WTC11 (cell line): Measurements from ENCODE around the gene MAST4. TPM values are rescaled to one million over a fixed set of nuclear protein-coding genes. Genes with fewer than 3 reads are reported as not detected.

ENCODE experiments used
- ATAC-seq: fragments of 200-7000 bp; cut with Tn5 transposase; 2 replicates; pipeline ENCODE4 v1.10.0; 2021; ENCODE audit warnings: mild to moderate bottlenecking, moderate library complexity
- CTCF ChIA-PET: fragments of 300-600 bp; sonication (Branson Sonifier 250); formaldehyde crosslinking; loops from one replicate; lab custom pipeline; 2021; ENCODE audit warnings: antibody characterized with exemption; lab: Charles Lee
- POLR2A ChIA-PET: fragments of 350-600 bp; sonication (Branson Sonifier 250); formaldehyde crosslinking; loops from one replicate; lab custom pipeline; 2021; ENCODE audit warnings: antibody characterized with exemption; lab: Charles Lee
- DNase-seq: peaks from one replicate; pipeline ENCODE4 v3.0.0; 2021; ENCODE audit warnings: low spot score
- H3K27ac Mint-ChIP-seq: 2 replicates; pipeline ENCODE4 v1.8.0; 2021; ENCODE audit warnings: mixed read lengths
- H3K27me3 Mint-ChIP-seq: 2 replicates; pipeline ENCODE4 v1.8.0; 2021; ENCODE audit warnings: low read depth, mild to moderate bottlenecking, moderate library complexity, mixed read lengths
- H3K36me3 Mint-ChIP-seq: 2 replicates; pipeline ENCODE4 v1.8.0; 2021; ENCODE audit warnings: mixed read lengths
- H3K4me1 Mint-ChIP-seq: 2 replicates; pipeline ENCODE4 v1.8.0; 2022; ENCODE audit warnings: mixed read lengths
- H3K4me3 Mint-ChIP-seq: 2 replicates; pipeline ENCODE4 v1.8.0; 2021; ENCODE audit warnings: mild to moderate bottlenecking, moderate library complexity, mixed read lengths
- H3K9me3 Mint-ChIP-seq: 2 replicates; pipeline ENCODE4 v1.8.0; 2021; ENCODE audit warnings: mixed read lengths
- ARID4B ChIP-seq: sonication (generic); formaldehyde crosslinking; IDR thresholded peaks from 2 replicates; pipeline ENCODE4 v1.8.0; 2023; ENCODE audit warnings: missing genetic modification reagents, mild to moderate bottlenecking, borderline replicate concordance
- ATF2 ChIP-seq: sonication (generic); formaldehyde crosslinking; IDR thresholded peaks from 2 replicates; pipeline ENCODE4 v1.8.1; 2022; ENCODE audit warnings: low read depth, missing genetic modification reagents, borderline replicate concordance
- CREM ChIP-seq: sonication (generic); formaldehyde crosslinking; IDR thresholded peaks from 2 replicates; pipeline ENCODE4 v1.8.1; 2022; ENCODE audit warnings: mild to moderate bottlenecking, missing genetic modification reagents, moderate library complexity
- E2F1 ChIP-seq: sonication (generic); formaldehyde crosslinking; IDR thresholded peaks from 2 replicates; pipeline ENCODE4 v1.8.0; 2022; ENCODE audit warnings: mild to moderate bottlenecking, missing genetic modification reagents
- EMX1 ChIP-seq: fragments of 250-450 bp; sonication (Bioruptor Pico); IDR thresholded peaks from 2 replicates; pipeline ENCODE4 v1.8.0; 2021; ENCODE audit warnings: mild to moderate bottlenecking
- HMGA2 ChIP-seq: fragments of 250-450 bp; sonication (Bioruptor Pico); IDR thresholded peaks from 2 replicates; pipeline ENCODE4 v1.4.0; 2021; ENCODE audit warnings: mild to moderate bottlenecking, moderate library complexity
- MXD4 ChIP-seq: fragments of 250-450 bp; sonication (Bioruptor Pico); IDR thresholded peaks from 2 replicates; pipeline ENCODE4 v1.8.0; 2021; ENCODE audit warnings: mild to moderate bottlenecking, moderate library complexity, borderline replicate concordance
- NR1H2 ChIP-seq: sonication (generic); formaldehyde crosslinking; IDR thresholded peaks from 2 replicates; pipeline ENCODE4 v1.9.0; 2021; ENCODE audit warnings: mild to moderate bottlenecking, moderate library complexity, missing genetic modification reagents
- PRRX2 ChIP-seq: fragments of 250-450 bp; sonication (Bioruptor Pico); IDR thresholded peaks from 2 replicates; pipeline ENCODE4 v1.8.0; 2021; ENCODE audit warnings: mild to moderate bottlenecking
- ZBTB21 ChIP-seq: sonication (generic); formaldehyde crosslinking; IDR thresholded peaks from 2 replicates; pipeline ENCODE4 v1.8.1; 2023; ENCODE audit warnings: mild to moderate bottlenecking, missing genetic modification reagents, borderline replicate concordance
- ZBTB43 ChIP-seq: sonication (generic); formaldehyde crosslinking; IDR thresholded peaks from 2 replicates; pipeline ENCODE4 v1.8.1; 2023; ENCODE audit warnings: mild to moderate bottlenecking, missing genetic modification reagents
- ZMAT4 ChIP-seq: fragments of 250-450 bp; sonication (Bioruptor Pico); IDR thresholded peaks from 2 replicates; pipeline ENCODE4 v1.9.0; 2021; ENCODE audit warnings: mild to moderate bottlenecking
- ZNF425 ChIP-seq: fragments of 250-450 bp; sonication (Bioruptor Pico); conservative IDR thresholded peaks from 2 replicates; pipeline ENCODE4 v1.9.0; 2021; ENCODE audit warnings: mild to moderate bottlenecking
- ZNF532 ChIP-seq: fragments of 250-450 bp; sonication (Bioruptor Pico); IDR thresholded peaks from 2 replicates; pipeline ENCODE4 v1.9.0; 2021; ENCODE audit warnings: mild to moderate bottlenecking, borderline replicate concordance
- total RNA-seq: library from RNA; stranded (reverse); gene quantifications from 3 replicates; pipeline ENCODE4 v1.2.3, GENCODE V29; 2021

Gene MAST4
- total RNA-seq, 1 experiment from 2014 or later = 8.0 TPM

- TF ChIP-seq ZNF532 (CRISPR knock-in tag) (no peak), NR1H2 (no peak), ZBTB43 (no peak), ARID4B (CRISPR knock-in tag) (no peak)
Measured at GRCh38 chr5:67153292-67153691, 557.1 kb downstream of the MAST4 start (continued).

- Mint-ChIP-seq H3K9me3 (no peaks in the 10 kb centered on the region), H3K4me3 (no peak overlapping the region), H3K27me3 (no peaks in the 10 kb centered on the region), H3K4me1 (peaks cover 5% of the 10 kb centered on the region; the same call in 1 of the 2 replicates), H3K27ac (peak overlapping the region; percentile 59; the same call in 1 of the 2 replicates), H3K36me3 (no peaks in the 10 kb centered on the region)
- POLR2A ChIA-PET = no interaction called here
- CTCF ChIA-PET = interaction anchor here (1.3 kb wide), 1 partner anchor 54 kb away, joined by 3 read pairs; no protein-coding TSS in a partner anchor
- no peak for ATAC-seq
- no peak for DNase-seq
- no peak for TF ChIP-seq EMX1 (CRISPR knock-in tag)
- no peak for TF ChIP-seq E2F1 (CRISPR knock-in tag)
- TF ChIP-seq MXD4 (CRISPR knock-in tag) = no peak
- no peak for TF ChIP-seq ZBTB21 (CRISPR knock-in tag)
- no peak for TF ChIP-seq PRRX2 (CRISPR knock-in tag)
- TF ChIP-seq ZMAT4 (CRISPR knock-in tag) = no peak
- no peak for TF ChIP-seq CREM (CRISPR knock-in tag)
- TF ChIP-seq HMGA2 (CRISPR knock-in tag) = no peak
- no peak for TF ChIP-seq ATF2 (CRISPR knock-in tag)
- no peak for TF ChIP-seq ZNF425 (CRISPR knock-in tag)
- TF ChIP-seq ZNF532 (CRISPR knock-in tag) = no peak
Measured at GRCh38 chr5:67154556-67155206, 558.5 kb downstream of the MAST4 start.
